Fibroblast of skin of scalp (primary cell): Measurements from ENCODE around the gene OXSR1.
"Not testable (repeated sequence)": the region's sequence is repeated elsewhere in the genome, so short reads cannot be mapped to it uniquely, and the experiment has no call there.

ENCODE experiments used
- DNase-seq: peaks from one replicate; pipeline ENCODE4 v3.0.0-alpha.2; 2013

Gene OXSR1

DNA sequence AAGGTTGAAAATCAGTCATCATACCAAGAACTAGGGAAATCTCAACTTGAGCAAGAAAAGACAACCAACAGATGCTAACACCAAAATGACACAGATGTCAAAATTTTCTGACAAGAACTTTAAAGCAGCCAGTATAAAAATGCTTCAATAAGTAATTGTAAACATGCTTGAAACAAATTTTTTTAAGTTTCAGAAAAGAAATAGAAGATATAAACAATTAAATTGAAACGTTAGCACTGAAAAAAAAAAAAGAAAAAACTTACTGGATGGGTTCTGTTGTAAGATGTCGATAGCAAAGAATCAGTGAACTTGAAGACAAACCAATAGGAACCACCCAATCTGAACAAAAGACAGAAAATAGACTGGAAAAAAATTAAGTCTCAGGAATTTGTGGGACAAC, 18.8 kb upstream of the OXSR1 start:
- no peak for DNase-seq

DNA sequence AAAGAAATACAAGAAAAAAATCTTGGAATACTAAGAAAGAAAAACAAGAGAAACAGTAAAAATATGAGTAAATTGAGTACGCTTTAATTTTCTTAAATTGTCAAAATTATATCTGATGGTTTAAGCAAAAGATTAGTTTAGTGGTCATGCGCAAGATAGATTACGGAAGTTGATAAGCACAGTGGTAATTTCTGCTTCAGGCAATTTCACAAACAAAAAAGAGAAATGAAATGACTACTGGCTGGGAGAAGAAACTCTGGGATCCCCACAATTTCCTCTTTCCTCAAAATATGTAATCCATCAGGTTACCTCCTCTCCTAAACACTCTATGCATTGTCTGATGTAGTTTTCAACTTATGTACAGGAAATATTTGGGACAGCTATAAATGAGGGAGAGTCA, 17.9 kb upstream of the OXSR1 start:
- DNase-seq, result no peak

DNA sequence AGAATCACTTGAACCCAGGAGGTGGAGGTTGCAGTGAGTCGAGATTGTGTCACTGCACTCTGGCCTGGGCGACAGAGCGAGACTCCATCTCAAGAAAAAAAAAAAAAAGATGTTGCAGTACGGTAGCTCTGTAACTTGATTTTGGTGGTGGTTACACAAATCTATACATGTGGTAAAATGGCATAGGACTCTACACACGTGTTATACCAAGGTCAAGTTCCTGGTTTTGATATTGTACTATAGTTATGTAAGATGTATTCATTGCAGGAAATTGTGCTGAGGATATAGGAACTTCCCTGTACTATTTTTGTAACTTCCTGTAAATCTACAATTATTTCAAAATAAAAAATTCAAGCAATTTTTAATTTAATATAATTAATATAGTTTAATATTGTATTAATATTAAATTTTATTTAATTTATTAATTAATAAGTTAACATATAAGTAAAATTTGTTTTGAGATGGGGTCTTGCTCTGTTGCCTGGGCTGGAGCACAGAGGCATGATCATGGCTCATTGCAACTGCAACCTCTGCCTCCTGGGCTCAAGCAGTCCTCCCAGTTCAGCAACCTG, 16.9 kb upstream of the OXSR1 start:
- no peak for DNase-seq

DNA sequence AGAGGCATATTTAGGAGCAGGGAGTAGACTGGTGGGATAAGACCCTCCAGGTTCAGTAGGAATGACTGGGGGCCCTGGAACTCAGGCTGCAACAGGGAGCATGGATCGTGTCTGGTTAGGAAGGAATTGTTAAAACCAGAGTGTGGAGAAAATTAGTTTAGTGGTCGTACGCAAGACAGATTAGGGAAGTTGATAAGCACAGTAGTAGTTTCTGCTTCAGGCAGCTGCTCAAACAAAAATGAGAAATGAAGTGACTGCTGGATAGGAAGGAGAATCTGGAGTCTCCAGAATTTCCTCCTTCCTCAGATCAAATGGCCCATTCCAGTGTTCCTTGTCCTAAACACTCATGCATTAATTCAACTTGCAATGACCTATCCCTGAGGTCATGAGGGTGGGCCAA, 15.6 kb upstream of the OXSR1 start:
- DNase-seq, result no peak

DNA sequence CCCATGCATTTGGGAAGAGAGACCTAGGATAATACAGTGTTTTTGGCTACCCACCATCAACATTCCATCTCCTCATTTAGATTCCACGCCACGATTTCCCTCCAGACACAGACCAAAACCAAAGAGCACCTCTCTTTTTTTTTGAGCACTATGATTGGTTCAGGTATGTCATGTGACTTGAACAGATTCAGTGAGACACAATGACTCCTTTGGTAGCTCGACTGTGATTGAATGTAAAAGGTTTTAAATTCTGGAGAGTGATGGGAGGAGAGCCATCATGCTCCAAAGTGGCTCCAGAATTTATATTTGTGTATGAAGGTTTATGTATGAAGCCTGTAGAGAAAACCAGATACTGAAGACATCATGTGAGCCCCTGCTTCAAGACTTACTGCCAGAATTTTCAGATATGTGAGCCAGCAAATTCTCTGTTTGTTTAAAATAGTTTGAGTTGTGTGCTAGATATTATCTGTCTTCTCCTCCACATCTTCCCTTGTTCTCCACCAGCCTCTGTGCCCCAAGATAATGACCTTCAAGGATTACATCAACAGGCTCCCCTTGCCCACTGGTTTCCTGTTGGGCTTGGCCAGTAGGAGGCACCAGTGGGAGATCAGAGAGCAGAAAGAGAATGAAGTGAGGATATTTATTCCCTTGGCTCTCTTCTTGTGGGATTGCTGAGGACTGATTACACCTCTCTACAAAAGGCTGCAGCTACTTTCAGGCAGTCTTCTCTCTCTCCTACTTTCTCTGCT, 14.4 kb upstream of the OXSR1 start:
- no peak for DNase-seq

DNA sequence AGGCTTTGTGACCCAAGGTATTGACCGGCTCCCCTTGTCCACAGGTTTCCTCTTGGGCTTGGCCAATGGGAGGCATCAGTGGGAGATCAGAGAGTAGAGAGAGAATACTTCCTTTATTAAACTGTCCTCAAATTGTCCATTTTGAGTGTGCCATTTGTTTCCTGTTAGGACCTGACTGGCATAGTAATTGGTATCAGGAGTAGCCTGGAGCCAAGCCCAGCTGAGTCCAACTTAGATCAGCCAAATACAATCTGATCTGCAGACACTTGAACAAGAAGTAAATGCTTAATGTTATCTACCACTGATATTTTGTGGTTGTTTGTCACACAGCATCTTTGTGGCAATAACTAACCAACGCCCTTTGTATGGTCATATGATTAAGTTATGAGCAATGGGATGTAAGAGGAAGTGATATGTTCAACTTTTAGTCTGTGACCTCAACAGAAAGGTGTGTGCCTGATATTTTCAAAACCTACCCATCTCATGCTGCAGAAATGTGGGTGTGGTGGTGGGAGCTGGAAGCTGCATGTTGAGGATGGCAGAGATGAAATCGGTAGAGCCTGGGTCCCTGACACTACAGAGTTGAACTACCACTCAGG, 13.6 kb upstream of the OXSR1 start:
- no peak for DNase-seq

DNA sequence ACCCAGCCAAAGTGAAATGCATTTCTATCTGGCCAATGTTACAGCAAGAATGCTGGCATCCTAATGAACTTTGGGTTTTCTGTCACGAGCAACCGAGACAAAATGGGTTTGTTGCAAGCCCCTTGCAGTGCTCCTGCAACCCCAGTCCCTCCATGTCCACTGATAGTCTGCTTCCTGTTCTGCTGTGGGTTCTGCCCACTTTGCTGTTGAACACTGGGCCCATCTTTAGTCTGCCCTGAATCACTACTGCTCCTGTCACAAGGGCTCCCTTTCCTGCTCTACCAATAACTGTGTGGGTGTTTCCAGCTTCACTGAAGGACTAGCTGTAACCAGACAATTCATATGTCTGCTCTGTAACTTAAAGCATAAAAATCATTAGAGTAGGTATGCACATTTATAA, 12.7 kb upstream of the OXSR1 start:
- no peak for DNase-seq

DNA sequence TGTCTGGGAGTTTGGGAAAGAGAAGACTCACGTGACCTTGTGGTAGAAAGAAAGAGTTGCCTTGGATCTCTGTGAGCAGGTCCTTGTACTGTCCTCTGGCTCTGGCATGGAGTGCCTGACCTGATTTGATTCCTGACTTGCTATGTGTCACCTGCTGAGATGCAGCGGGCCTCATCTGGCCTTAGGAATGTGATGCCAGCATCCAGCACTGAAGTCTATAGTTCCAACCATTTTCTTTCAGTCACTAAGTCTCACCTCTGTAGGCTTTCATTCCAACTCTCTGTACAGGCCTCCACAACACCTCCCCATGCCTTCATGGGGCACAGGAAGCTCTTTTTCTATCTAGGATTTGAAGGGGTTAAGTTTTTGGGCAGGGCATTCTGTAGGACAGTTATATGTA, 12.1 kb upstream of the OXSR1 start:
- DNase-seq, result no peak

DNA sequence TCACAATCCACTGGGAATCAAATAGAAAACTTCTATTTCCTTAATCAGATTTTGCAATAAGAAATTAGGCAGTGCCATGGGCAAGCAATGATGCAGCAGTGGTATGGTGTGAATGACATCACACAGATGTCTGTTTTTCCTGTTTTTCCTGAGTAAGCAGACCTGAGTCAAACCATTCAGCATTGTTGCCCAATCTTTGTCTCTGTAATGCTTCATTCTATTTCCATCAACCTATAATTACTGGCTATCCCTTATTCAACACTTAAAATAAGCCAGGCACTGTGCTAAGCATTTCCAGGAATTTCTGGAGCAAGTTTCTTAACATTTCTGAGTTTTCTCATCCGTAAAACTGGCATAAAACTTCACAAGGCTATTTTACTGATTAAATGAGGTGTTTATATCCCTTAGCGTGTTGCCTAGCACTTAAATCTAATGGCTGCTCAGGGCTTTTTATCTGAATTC, 11.3 kb upstream of the OXSR1 start:
- peak; percentile 44 for DNase-seq

DNA sequence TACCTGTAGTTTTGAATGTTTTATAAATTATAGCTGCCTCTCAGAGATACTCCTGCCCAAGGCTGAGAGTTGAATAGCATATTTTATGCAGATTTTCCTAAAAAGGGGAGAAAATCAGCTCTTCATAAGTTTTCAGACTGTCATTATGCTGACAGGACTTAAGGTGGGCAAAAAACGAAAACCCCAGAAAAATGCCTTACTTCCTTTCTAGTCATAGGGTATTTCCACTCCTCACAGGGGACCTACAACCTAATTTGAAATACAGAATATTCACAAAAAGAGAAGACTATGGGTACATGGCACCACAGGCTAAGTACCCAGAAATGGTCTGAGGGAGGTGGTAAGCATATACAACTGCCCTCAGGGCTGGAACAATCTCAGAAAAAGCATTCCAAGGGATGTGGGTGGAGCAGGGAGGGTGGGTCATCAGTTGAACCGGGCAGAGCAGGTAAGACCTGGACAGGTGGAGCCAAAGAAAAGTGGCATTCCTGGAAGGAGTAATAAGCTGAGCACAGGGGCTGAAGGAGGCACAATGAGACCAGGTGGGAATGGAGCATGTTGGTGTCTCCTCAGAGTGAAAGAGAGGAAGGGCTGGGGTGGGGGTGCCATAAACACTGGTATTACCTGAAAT, 10.6 kb upstream of the OXSR1 start:
- DNase-seq, result no peak

DNA sequence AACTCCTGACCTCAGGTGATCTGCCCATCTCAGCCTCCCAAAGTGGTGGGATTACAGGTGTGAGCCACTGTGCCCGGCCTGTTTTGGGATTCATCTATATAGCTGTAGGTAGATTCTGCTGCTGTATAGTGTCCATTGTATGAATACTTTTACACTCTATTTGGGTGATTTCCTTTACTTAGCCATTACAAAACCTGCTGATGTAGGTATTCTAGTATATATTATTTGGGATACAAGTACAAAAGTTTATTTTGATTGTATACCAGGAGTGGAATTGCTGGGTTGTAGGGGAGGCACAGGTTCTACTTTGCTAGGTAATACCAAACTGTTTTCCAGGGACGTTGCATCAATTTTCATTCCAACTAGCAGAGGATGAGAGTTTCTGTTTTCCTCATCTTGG, 9.5 kb upstream of the OXSR1 start:
- no peak for DNase-seq

DNA sequence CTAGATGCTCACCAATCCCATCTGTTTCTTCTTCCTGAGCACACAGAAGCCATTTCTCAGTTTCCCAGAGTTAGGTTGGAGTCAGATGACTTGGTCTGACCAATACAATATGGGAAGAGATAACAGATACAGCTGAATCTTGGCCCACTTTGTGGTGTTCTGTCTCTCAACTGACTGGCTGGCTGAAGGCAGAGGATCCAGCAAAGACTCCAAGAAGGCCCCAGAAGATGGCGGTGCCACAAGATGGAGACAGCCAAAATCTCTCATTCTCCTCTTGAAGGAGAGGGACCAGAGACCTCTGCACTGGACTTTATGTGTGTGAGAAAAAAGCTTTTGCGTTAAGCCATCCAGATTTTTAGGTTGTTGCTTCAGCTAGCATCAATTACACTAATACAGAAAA, 8.2 kb upstream of the OXSR1 start:
- DNase-seq, result no peak

DNA sequence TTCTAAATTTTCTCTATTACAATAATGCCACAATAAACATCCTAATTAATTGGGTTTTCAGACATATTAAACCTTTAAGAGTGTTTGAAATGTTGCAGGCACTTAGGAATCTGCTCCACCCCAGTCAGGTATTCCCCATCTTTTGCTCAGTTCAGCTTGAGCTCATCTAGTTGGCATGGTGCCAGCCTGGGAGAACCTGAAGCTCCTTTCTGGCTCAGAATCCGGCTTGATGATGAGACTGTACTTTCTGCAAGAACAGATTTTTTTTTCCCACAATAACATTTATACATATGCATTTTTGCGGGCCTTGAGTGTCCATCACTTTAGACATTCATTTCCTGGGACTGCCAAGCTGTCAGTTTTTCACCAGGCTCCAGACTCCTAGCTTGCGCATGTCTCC, 7.7 kb upstream of the OXSR1 start:
- DNase-seq, result no peak

DNA sequence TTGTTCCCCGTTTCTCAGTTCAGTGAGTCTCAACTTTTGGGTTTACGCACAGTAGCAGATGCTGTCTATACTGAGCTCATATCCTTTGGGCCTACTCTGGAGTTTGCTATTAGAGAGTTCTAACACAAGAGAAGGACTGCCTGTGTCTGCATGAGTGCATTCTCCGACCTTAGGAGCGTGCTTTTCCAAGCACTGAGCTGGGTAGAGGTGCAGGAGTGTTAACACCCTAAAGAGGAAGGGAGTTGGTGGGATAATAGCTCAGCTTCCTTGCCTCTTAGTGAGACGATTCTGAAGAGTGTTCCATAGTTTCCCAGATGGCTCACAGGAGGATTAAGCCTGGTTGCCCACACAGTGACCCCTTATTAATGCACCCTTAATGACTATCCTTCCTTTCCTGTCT, 6.9 kb upstream of the OXSR1 start:
- no peak for DNase-seq

DNA sequence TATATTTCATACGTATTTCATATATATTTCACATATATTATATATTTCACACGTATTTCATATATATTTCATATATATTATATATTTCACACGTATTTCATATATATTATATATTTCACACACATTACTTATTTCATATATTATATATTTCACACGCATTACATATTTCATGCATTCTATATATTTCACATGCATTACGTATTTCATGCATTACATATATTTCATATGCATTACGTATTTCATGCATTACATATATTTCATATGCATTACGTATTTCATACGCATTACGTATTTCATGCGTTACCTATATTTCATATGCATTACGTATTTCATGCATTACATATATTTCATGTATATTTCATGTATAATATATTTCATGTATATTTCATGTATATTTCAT, 4.6 kb upstream of the OXSR1 start:
- not testable (repeated sequence) for DNase-seq

DNA sequence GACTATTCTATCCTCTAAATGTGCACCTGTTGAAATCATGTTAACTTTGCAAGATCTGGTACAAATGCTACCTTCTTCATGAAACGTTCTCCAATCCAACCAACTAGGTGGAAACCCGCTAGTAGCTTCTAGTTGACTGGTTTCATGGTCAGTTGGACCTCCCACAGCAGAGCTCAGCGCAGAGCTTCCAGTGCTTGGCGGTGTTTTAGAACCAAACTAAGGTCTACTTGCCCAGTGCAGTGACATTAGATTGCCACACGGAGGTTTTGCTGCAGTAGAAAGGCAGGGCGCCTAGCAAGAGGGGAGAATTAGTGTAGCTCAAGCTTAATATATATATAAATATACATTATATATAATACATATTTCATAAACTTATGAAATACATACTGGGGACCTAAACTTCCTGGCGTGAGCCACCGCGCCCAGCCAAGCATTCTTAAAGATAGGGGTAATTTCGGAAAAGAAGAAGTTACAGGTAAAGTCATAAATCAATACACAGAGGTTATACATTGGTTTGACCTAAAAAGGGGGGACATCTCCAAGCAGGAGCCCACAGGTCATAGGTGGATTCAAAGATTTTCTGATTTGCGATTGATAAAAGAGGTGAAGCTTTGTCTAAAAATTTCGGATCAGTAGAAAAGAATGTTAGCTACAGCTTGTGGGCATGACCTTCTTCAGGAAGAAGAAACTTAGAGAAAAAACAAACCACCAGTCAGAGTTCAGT, 2.1 kb upstream of the OXSR1 start:
- no peak for DNase-seq

DNA sequence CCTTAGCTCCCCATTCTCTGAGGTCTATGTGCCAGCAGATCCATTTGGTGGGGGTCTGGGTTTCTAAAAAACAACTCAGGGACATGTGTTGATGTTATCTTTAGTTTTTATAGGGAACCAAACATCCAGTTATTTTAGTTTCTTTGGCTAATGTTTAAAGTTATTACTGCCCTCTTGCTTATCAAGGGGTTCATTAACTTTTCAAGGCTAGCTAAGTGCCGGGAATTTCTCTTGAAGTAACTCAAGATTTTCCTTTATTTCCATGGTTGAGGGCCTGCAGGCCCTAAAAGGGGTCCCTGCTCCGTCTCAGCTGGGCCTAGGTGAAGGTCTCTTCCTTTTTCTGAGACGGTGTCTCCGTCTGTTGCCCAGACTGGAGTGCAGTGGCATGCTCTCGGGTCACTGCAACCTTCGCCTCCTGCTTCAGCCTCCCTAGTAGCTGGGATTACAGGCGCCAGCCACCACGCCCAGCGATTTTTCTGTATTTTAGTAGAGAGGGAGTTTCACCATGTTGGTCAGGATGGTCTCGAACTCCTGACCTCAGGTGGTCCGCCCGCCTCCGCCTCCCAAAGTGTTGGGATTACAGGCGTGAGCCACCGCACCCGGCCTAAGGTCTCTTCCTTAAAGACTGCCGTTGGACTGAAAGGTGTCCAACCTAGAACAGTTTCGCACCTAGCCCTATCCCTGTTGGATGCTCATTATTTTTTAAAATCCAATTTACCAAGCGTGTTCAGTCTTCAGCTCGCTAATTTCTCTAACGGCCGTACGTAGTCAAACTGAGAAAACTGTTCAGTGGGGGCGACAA, 1.3 kb upstream of the OXSR1 start:
- DNase-seq, result no peak

DNA sequence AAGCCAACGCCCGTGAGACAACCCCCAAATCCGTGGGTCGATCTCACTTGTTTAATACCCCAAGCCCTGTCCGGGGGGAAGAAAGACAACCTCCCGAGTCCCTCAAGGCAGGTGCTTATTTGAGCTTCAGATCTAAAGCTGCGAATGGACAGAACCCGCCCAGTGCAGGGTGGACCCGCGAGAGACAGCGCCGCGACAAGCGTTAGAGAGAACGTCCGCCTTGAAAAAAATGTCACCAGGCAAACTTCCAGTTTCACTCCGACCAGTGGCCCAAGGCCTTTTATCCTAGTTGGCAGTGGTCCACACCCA, 740 bp upstream of the OXSR1 start:
- DNase-seq, result no peak

DNA sequence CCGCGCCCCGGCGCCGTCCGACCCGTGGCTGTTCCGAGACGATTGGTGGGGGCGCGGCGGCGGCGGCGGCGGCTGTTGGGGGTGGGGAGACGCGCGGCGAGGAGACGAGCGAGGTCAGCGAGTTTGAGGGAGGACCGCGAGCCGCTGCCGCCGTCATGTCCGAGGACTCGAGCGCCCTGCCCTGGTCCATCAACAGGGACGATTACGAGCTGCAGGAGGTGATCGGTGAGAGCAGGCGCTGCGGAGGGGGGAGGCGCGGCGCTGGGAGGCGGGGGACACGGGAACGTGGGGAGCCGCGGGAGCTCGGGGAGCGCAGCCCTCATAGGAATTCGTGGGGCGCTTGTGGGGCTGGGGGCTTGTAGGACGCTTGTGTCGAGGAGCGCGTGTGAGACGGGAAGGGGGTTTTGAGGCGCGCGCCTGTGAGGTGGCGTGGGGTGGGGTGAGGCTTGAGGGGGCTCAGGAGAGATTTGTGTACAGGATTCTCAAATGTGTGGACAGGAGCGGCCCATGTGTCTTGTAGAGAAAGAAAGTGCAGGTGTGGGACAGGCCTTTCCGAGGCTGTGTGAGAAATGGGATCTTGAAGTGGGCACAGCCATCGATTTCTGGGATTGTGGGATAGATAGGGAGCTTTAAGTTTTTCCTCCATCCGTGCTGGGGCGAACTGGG, 518 bp downstream of the OXSR1 start:
- no peak for DNase-seq

DNA sequence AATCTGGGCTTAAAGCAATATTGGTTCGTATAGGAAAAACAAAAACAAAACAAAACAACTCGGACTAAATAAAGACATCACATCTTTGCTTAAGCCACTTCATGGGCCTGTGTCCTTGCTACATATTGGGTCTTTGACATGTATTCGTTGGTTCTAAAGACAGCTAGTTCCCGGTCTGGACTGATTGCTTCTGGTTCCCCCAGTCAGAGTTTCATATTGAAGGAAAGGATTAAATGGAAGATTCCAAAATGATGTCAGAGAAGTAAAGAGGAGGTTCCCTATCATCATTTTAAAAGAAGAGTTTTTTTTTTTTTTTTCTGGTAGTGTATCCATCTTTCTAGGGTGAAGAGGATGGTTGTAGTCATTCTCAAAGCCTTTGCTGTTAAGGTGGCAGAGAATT, 2.3 kb downstream of the OXSR1 start:
- DNase-seq, result no peak

DNA sequence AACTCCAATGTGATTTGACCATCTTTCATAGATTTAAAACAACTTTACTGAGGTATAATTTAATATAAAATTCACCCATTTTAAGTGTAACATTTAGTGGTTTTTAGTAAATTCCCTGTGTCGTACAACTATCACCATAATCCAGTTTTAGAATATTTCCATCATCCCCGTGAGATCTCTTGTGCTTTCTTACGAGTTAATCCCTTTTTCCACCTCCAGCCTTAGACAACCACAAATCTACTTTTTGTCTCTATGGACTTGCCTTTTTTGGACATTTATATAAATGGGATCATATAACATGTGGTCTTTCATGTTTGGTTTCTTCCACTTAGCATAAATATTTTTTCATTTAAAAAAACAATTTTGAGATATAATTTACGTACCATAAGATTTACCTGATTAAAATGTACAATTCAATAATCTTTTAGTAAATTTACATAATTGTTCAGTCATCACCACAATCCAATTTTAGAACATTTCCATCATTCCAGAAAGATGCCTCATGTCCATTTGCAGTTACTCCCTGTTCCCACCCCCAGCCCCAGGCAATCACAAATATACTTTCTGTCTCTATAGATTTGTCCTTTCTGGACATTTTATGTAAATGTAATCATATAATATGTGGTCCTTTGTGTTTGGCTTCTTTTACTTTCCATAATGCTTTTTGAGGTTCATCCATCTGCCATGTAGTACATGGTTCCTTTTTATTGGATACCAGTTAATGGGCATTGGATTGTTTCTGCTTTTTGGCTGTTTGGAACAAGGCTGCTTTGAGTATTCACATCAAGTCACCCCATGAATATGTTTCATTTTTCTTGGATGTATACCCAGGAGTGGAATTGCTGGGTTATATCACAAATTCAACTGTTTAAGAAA, 3.1 kb downstream of the OXSR1 start:
- DNase-seq, result peak; percentile 85
